ENCODE measurements around the gene TARBP1.

GRCh38 chr1:234355782-234356510 lies 123.0 kb downstream of the TARBP1 start:
- TF ChIP-seq CTCF (IDR thresholded peaks at IDR 0.05) (no peak), EP300 (IDR thresholded peaks at IDR 0.05) (no peak), POLR2AphosphoS5 (IDR thresholded peaks at IDR 0.05) (no peak)
